ENCODE results near the gene ADD1. TPM values are rescaled to one million over a fixed set of nuclear protein-coding genes. Genes with fewer than 3 reads are reported as not detected.

The ADD1 gene
- total and polyA plus RNA-seq, 4 donors = 62.2 to 142 (median 83.4) TPM

- Histone ChIP-seq H3K36me3 (ENCODE audit: control insufficient read depth in 4 of 4, insufficient read depth in 3 of 4, low read depth in 1 of 4, low read length in 3 of 4) (peaks cover 34 to 80% (median 46%) of the 10 kb centered on the region in 4 donors), H3K9ac (ENCODE audit: low read depth in 1 of 2, low read length in 2 of 2) (no peak overlapping the region), H3K9me3 (ENCODE audit: control insufficient read depth in 4 of 4, low read length in 3 of 4) (no peaks in the 10 kb centered on the region), H3K4me3 (ENCODE audit: low read depth in 1 of 3, low read length in 3 of 3) (no peak overlapping the region), H3K4me1 (ENCODE audit: control insufficient read depth in 4 of 4, insufficient read depth in 4 of 4, low read length in 3 of 4) (peaks cover 8 to 18% (median 15%) of the 10 kb centered on the region in 4 donors), H3K27ac (ENCODE audit: low read depth in 1 of 2, low read length in 2 of 2) (no peak overlapping the region), H3K27me3 (ENCODE audit: control insufficient read depth in 4 of 4, insufficient read depth in 4 of 4, low read length in 3 of 4) (no peaks in the 10 kb centered on the region)
- WGBS = 82% methylated on average over 31 of the region's 31 CpGs
- no peak for DNase-seq (ENCODE audit: low spot score)
- TF ChIP-seq, protein P1, sequence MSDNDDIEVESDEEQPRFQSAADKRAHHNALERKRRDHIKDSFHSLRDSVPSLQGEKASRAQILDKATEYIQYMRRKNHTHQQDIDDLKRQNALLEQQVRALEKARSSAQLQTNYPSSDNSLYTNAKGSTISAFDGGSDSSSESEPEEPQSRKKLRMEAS (IDR thresholded peaks at IDR 0.05) = no peak
- TF ChIP-seq REST (IDR thresholded peaks at IDR 0.05) = no peak
- TF ChIP-seq SP1 (IDR thresholded peaks at IDR 0.05) = no peak
- TF ChIP-seq NR2F2 (IDR thresholded peaks at IDR 0.05) = no peak
- TF ChIP-seq FOXA2 (IDR thresholded peaks at IDR 0.05) = no peak
- no peak for TF ChIP-seq HNF4G (IDR thresholded peaks at IDR 0.05)
- TF ChIP-seq YY1 (IDR thresholded peaks at IDR 0.05) = no peak
- no peak for TF ChIP-seq ATF3 (IDR thresholded peaks at IDR 0.05)
These were observed 99.1 kb downstream of the ADD1 start for GRCh38 chr4:2942532-2943363.

DNA sequence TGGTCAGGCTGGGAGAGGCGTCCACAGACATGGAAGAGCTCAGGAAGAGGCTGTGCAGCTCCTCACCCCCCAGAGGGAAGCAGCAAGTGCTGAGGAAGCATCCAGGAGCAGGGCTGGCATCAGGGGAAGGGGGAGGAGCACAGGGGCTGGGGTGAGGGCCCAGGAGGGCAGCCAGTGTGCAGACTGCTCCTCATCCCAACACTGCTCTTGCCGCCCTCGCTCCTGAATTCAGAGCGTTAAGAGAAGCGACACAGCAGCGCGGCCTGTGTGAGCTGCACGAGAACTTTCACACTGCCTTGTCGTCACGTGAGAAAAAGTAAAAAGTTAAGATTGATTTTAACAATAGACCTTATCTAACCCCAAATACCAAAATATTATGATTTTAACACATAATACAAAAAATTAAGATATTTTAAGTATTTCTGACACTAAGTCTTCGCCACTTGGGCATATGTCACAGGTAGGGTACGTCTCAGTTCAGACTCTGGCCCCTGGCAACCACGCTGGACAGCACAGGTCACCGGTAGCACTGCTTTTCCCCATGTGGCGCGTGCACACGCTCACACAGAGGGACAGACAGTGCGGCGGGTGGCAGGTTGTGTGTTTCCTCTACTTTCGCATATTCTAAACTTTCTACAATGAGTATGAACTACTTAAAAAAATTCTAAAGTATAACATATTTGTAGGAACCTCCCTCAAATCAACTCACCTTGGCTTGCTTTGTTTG, 99.9 kb downstream of the ADD1 start:
- 96% methylated on average over 20 of the region's 20 CpGs for whole genome bisulfite sequencing
- Histone ChIP-seq H3K9me3 (ENCODE audit: control insufficient read depth in 4 of 4, low read length in 3 of 4) (no peaks in the 10 kb centered on the region), H3K36me3 (ENCODE audit: control insufficient read depth in 4 of 4, insufficient read depth in 3 of 4, low read depth in 1 of 4, low read length in 3 of 4) (peaks cover 34 to 75% (median 46%) of the 10 kb centered on the region in 4 donors), H3K27me3 (ENCODE audit: control insufficient read depth in 4 of 4, insufficient read depth in 4 of 4, low read length in 3 of 4) (no peaks in the 10 kb centered on the region), H3K4me3 (ENCODE audit: low read depth in 1 of 3, low read length in 3 of 3) (no peak overlapping the region), H3K9ac (ENCODE audit: low read depth in 1 of 2, low read length in 2 of 2) (no peak overlapping the region), H3K27ac (ENCODE audit: low read depth in 1 of 2, low read length in 2 of 2) (no peak overlapping the region), H3K4me1 (ENCODE audit: control insufficient read depth in 4 of 4, insufficient read depth in 4 of 4, low read length in 3 of 4) (peaks cover 8 to 22% (median 20%) of the 10 kb centered on the region in 4 donors)
- no peak for DNase-seq (ENCODE audit: low spot score)
- TF ChIP-seq FOXA1 (IDR thresholded peaks at IDR 0.05) = no peak
- TF ChIP-seq ATF3 (IDR thresholded peaks at IDR 0.05) = no peak
- TF ChIP-seq HNF4A (conservative IDR thresholded peaks at IDR 0.05) = no peak
- TF ChIP-seq RAD21 (IDR thresholded peaks at IDR 0.05) = no peak
- no peak for TF ChIP-seq RXRA (IDR thresholded peaks at IDR 0.05)
- no peak for TF ChIP-seq GABPA (IDR thresholded peaks at IDR 0.05 in 1 of 2, conservative IDR thresholded peaks at IDR 0.05 in 1 of 2)
- no peak for TF ChIP-seq FOXA2 (IDR thresholded peaks at IDR 0.05)
- no peak for TF ChIP-seq ZBTB33 (IDR thresholded peaks at IDR 0.05)
